OCI-LY3 (cell line): Measurements from ENCODE around the gene PHKB.

Experiments used
- H2AFZ ChIP-seq: fragments of 200-600, 300-600 bp; shearing (Covaris generic); 2 replicates; pipeline ENCODE4 v1.6.0; 2014; ENCODE audit warnings: antibody characterized with exemption, low read depth, low read length
- H3K27ac ChIP-seq: fragments of 200-600, 300-600 bp; sonication (generic); 2 replicates; pipeline ENCODE4 v1.5.1; 2014; ENCODE audit warnings: mild to moderate bottlenecking, low read length, moderate library complexity, mixed read lengths
- H3K27me3 ChIP-seq: fragments of 200-600, 300-600 bp; sonication (generic); 2 replicates; pipeline ENCODE4 v1.6.1; 2014; ENCODE audit warnings: low read depth, low read length, mixed read lengths
- H3K36me3 ChIP-seq: fragments of 200-600, 300-600 bp; sonication (generic); replicated peaks from 2 replicates; pipeline ENCODE3; 2014; ENCODE audit warnings: low read depth, low read length, mixed read lengths
- H3K4me1 ChIP-seq: fragments of 300-600, 200-600 bp; sonication (generic); 2 replicates; pipeline ENCODE4 v1.6.1; 2014; ENCODE audit warnings: low read length, mixed read lengths
- H3K4me2 ChIP-seq: fragments of 200-600, 300-600 bp; sonication (generic); 2 replicates; pipeline ENCODE4 v1.6.1; 2014; ENCODE audit warnings: low read length, mixed read lengths
- H3K4me3 ChIP-seq: fragments of 300-600, 200-600 bp; sonication (generic); 2 replicates; pipeline ENCODE4 v1.5.1; 2014; ENCODE audit warnings: antibody characterized with exemption, mild to moderate bottlenecking, low read length, moderate library complexity
- H3K79me2 ChIP-seq: fragments of 300-600, 200-600 bp; shearing (Covaris generic); 2 replicates; pipeline ENCODE4 v1.6.1; 2014; ENCODE audit warnings: mild to moderate bottlenecking, low read length, mixed read lengths
- H3K9ac ChIP-seq: fragments of 300-600, 200-600 bp; shearing (Covaris generic); 2 replicates; pipeline ENCODE4 v1.6.0; 2014; ENCODE audit warnings: mild to moderate bottlenecking, low read length, moderate library complexity
- H3K9me3 ChIP-seq: fragments of 200-600, 300-600 bp; shearing (Covaris generic); 2 replicates; pipeline ENCODE4 v1.6.1; 2014; ENCODE audit warnings: low read length, mixed read lengths; ENCODE audit not compliant: insufficient read depth
- H4K20me1 ChIP-seq: fragments of 200-600, 300-600 bp; sonication (generic); 2 replicates; pipeline ENCODE4 v1.6.1; 2016; ENCODE audit warnings: low read length, mixed read lengths; ENCODE audit not compliant: insufficient read depth
- EZH2phosphoT487 ChIP-seq: fragments of 200-600 bp; shearing (Covaris generic); IDR thresholded peaks from 2 replicates; pipeline ENCODE4 v1.6.1; 2018; ENCODE audit warnings: antibody characterized with exemption, mixed run types, low read depth
- TF ChIP-seq, protein P1 (sequence below): fragments of 200-600, 300-600 bp; sonication (generic); IDR thresholded peaks from 2 replicates; pipeline ENCODE4 v1.5.1; 2014; ENCODE audit warnings: antibody characterized with exemption, low read length, low read depth

The PHKB gene

GRCh38 chr16:47590472-47590871, 129.3 kb downstream of the PHKB start:
- Histone ChIP-seq H3K27me3 (no peaks in the 10 kb centered on the region), H3K79me2 (no peaks in the 10 kb centered on the region), H3K4me2 (no peak overlapping the region), H4K20me1 (no peaks in the 10 kb centered on the region), H3K36me3 (peaks cover 7% of the 10 kb centered on the region), H3K9ac (no peak overlapping the region), H3K27ac (no peak overlapping the region), H3K4me3 (no peak overlapping the region), H2AFZ (no peak overlapping the region), H3K9me3 (no peaks in the 10 kb centered on the region), H3K4me1 (no peaks in the 10 kb centered on the region)
- TF ChIP-seq, protein P1, sequence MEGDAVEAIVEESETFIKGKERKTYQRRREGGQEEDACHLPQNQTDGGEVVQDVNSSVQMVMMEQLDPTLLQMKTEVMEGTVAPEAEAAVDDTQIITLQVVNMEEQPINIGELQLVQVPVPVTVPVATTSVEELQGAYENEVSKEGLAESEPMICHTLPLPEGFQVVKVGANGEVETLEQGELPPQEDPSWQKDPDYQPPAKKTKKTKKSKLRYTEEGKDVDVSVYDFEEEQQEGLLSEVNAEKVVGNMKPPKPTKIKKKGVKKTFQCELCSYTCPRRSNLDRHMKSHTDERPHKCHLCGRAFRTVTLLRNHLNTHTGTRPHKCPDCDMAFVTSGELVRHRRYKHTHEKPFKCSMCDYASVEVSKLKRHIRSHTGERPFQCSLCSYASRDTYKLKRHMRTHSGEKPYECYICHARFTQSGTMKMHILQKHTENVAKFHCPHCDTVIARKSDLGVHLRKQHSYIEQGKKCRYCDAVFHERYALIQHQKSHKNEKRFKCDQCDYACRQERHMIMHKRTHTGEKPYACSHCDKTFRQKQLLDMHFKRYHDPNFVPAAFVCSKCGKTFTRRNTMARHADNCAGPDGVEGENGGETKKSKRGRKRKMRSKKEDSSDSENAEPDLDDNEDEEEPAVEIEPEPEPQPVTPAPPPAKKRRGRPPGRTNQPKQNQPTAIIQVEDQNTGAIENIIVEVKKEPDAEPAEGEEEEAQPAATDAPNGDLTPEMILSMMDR = no peak
- no peak for TF ChIP-seq EZH2phosphoT487

DNA sequence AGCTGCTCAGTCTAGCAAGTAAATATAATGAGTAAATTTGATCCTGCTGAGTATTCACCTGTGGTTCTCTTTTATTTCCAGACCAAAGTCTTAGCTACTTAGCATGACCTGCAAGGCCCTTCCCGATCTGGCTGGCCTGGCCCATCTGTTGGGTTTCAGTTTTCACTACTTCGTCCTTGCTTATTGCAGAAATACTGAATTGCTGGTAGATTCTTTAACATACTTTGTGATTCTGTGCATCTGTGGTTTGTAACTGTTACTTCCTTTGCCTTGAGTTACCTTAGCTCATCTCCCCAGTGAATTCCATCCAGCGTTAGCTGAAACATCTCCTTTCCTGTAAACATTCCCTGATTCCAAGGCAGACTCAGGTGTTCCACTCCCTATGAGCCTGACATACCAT, 131.1 kb downstream of the PHKB start:
- H3K27me3 ChIP-seq = no peaks in the 10 kb centered on the region
- no peak overlapping the region for H3K9ac ChIP-seq
- no peak overlapping the region for H3K27ac ChIP-seq
- H3K9me3 ChIP-seq = no peaks in the 10 kb centered on the region
- no peak overlapping the region for H2AFZ ChIP-seq
- no peaks in the 10 kb centered on the region for H3K4me1 ChIP-seq
- no peak for TF ChIP-seq EZH2phosphoT487
- TF ChIP-seq, protein P1 = no peak
- no peaks in the 10 kb centered on the region for H3K79me2 ChIP-seq
- no peak overlapping the region for H3K4me3 ChIP-seq
- no peaks in the 10 kb centered on the region for H4K20me1 ChIP-seq
- peaks cover 7% of the 10 kb centered on the region for H3K36me3 ChIP-seq
- no peak overlapping the region for H3K4me2 ChIP-seq

DNA sequence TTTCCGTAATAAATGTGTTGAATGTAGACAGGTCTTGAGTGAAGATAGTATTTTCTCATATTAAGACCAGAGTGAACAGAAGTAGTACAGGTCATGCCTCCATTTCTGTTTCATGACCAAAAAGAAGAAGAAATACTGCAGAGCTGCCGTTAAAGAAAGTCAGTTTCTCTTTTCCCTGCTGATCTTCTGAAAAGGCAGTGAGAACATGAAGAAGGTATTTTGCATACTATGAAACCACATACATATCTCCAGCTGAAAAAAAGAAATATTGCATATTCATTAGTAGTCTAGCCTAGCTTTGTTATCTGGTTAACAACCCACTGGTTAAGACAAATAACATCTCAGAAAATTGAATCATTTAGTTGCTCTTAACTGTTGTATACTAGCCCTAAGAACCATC, 138.4 kb downstream of the PHKB start:
- Histone ChIP-seq H3K79me2 (no peaks in the 10 kb centered on the region), H3K4me2 (peak overlapping the region; percentile 25), H3K9me3 (no peaks in the 10 kb centered on the region), H3K4me1 (peaks cover 10% of the 10 kb centered on the region), H3K27ac (peak overlapping the region; percentile 43), H3K36me3 (no peaks in the 10 kb centered on the region), H3K4me3 (no peak overlapping the region), H3K27me3 (no peaks in the 10 kb centered on the region), H3K9ac (no peak overlapping the region), H2AFZ (no peak overlapping the region), H4K20me1 (no peaks in the 10 kb centered on the region)
- TF ChIP-seq, protein P1 = no peak
- TF ChIP-seq EZH2phosphoT487 = no peak

- Histone ChIP-seq H2AFZ (no peak overlapping the region), H3K4me2 (no peak overlapping the region), H3K9ac (no peak overlapping the region), H3K27me3 (no peaks in the 10 kb centered on the region), H3K27ac (no peak overlapping the region), H3K4me3 (no peak overlapping the region), H3K36me3 (no peaks in the 10 kb centered on the region), H3K79me2 (no peaks in the 10 kb centered on the region), H3K4me1 (peaks cover 10% of the 10 kb centered on the region), H3K9me3 (no peaks in the 10 kb centered on the region), H4K20me1 (no peaks in the 10 kb centered on the region)
- TF ChIP-seq, protein P1 = no peak
- TF ChIP-seq EZH2phosphoT487 = no peak
Observed at GRCh38 chr16:47600376-47600775, 139.2 kb downstream of the PHKB start.
